VCaP (cell line): Measurements from ENCODE around the gene MGA.

Source experiments
- H3K27ac ChIP-seq: fragments of 450-650 bp; 2 replicates; pipeline ENCODE4 v1.5.1; 2017
- TF ChIP-seq, protein P1 (sequence below): fragments of 450-650 bp; conservative IDR thresholded peaks from 2 replicates; pipeline ENCODE4 v1.5.1; 2017; ENCODE audit warnings: mild to moderate bottlenecking, moderate library complexity

The MGA gene

DNA sequence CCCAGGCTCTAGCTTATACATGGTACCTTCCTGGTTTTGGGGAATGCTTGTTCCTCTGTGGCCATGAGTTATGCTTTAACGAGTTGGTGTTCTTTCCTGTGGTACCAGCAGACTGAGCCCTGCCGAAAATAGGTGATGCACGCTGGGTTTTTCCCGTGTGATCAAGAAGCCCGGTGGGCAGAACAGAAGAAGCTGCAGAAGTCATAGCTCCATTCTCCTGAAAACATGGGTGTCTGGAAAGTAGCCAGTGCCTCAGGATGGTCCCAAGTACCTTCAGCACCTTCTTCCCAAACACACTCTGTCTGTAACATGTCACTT, 139.2 kb downstream of the MGA start:
- H3K27ac ChIP-seq = no peak overlapping the region
- TF ChIP-seq, protein P1, sequence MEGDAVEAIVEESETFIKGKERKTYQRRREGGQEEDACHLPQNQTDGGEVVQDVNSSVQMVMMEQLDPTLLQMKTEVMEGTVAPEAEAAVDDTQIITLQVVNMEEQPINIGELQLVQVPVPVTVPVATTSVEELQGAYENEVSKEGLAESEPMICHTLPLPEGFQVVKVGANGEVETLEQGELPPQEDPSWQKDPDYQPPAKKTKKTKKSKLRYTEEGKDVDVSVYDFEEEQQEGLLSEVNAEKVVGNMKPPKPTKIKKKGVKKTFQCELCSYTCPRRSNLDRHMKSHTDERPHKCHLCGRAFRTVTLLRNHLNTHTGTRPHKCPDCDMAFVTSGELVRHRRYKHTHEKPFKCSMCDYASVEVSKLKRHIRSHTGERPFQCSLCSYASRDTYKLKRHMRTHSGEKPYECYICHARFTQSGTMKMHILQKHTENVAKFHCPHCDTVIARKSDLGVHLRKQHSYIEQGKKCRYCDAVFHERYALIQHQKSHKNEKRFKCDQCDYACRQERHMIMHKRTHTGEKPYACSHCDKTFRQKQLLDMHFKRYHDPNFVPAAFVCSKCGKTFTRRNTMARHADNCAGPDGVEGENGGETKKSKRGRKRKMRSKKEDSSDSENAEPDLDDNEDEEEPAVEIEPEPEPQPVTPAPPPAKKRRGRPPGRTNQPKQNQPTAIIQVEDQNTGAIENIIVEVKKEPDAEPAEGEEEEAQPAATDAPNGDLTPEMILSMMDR = no peak

DNA sequence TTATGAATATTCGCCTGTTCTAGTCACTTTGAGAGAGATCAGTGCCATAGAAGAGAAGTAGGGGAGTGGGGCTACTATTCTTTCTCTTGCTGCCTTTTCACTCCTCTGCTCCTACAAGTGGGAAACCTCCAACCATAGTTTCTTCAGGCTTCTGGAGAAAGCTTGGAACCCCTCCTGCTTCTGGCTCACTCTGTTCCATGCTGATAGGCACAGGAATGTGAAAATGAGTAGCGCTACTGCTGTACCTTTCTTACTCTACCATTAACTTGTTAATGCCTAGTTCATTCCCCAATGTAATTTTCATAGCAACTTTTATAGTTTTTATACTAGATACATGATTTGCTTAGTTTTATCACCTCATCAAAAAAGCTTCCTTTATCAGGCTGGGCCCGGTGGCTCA, 141.0 kb downstream of the MGA start:
- TF ChIP-seq, protein P1 = no peak
- no peak overlapping the region for H3K27ac ChIP-seq

DNA sequence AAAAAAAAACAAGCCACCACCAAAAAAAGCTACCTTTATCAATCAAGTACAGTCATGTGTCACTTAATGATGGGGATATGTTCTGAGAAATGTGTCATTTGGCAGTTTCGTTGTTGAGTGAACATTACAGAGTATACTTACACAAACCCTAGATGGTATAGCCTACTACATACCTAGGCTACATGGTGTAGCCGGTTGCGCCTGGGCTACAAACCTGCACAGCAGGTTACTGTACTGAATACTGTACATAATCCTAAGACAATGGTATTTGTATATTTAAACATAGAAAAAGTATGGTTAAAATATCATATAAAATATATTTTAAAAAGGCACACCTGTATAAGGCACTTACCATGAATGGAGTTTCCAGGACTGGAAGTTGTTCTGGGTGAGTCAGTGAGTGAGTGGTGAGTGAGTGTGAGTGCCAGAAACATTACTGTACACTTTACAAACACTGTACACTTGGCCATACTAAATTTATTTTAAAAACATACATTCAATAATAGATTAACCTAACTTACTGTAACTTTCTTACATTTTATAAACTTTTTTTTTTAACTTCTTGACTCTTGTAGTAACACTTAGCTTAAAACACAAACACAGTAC, 141.7 kb downstream of the MGA start:
- no peak overlapping the region for H3K27ac ChIP-seq

DNA sequence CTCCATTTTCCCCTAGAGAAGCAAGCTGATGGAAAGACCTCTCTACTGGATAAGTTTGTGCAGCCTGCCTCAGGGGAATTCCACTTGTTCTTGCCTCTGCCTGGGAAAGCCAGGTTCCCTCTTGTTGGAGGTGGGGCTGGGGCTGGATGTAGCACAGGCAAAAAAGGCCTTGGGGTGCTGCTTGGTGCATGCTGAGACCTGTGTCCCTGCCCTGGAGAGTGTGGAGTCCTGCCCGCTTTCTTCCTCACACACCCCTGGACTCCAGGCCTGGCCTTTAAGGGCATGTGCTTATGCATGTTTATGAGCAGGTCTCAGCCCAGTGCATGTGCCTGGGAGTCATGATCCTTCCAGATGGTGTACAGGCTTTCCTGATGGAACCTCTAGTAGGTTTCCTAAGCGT, 144.2 kb downstream of the MGA start:
- no peak overlapping the region for H3K27ac ChIP-seq
- TF ChIP-seq, protein P1 = no peak

More for the DNA sequence above, 141.7 kb downstream of the MGA start:
- TF ChIP-seq, protein P1 = no peak

DNA sequence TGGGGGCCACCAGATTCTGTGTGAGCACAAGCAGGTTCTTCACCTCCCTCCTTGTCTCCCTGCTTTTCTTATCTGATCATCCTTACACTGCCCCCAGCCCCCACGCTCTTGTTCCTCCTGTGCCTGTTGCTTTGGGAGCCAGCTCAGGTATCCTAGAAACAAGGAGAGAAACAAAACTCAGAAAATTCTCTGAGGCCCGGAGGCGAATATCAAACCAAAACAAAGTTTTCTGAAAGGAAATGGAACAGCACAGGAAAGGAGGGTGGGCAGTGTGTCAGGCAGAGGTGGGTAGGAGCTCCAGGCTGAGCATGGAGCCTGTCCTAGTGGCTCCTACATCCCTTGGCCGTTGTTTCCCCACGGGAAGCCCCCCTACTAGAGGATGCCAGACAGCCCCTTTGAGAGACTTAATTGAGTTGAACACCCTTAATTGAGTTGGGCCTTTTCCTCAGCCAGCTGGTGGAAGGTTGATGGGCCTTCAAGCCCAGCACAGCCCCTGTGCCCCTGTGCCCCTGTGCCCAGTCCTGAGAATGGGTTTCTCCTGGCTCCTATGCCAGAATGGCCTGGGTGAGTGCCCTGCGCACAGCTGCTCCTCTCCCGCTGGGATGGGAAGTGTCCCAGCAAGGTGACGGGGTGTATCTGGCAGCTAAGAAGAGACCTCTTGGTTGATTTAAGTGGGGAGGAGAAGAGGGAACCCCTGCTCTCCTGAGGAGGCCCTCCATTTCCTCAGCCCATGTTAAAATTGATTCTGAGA, 144.9 kb downstream of the MGA start:
- H3K27ac ChIP-seq = no peak overlapping the region
- TF ChIP-seq, protein P1 = no peak

DNA sequence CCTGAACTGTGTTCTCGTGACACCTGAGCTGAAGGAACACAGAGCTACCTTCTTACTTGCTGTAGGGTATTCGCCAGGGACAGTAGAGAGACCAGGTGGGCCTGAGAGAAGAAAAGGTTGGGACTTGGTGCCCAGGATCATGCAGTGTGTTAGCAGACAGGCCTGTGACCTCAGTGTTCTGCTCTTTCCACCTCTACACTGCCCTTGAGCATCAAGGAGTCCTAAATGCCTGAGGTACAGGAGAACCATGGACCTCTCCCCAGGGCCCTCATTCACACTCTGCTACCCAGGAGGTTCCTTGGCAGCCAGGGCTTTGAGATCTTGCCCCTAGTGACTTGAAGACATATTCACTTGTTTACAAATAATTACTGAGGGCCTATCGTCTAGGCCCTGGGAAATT, 145.5 kb downstream of the MGA start:
- TF ChIP-seq, protein P1 = no peak

DNA sequence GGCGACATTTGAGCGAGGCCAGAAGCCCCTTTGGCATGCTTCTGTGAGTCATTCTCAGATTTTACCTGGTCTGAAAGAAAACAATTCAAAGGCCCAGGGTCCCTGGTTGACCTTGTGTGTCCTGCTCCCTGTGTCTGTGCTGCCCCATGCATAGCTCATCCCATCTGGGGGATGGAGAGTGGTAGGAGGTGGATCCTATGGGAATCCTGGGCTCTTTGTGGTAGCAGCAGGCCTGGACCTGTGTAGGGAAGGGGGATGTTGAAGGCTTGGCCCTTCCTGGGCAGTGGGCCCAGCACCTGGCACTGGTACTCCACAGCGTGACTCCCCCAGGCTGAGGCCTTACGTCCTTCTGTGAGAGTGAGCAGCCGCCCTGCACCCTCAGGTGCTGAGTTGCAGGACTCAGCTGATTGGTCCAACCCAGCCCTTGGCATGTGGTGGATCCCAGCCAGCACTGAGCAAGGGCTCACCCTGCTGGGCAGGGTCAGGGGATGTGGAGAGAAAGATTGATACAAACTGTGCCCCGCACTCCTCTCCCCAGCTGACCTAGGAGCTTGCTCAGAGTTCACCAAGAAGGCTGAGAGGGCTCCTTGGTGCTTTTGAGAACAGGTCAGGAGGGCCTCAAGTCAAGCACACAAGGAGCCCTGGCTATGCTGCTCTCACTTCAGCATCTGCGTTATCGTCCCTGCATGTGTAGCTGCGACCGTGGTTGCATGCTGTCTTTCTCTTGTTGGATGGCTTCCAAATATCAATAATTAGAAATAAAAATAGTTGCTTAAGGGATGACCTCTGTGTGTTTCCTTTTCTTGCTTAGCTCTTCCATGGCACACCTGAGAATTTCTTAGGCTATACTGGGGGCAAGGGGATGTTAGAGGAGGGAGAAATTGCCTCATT, 146.3 kb downstream of the MGA start:
- no peak overlapping the region for H3K27ac ChIP-seq
- TF ChIP-seq, protein P1 = peak; percentile 14; the same call in 1 of the 2 replicates

More for the DNA sequence above, 145.5 kb downstream of the MGA start:
- no peak overlapping the region for H3K27ac ChIP-seq
